GM12878 (cell line): ENCODE data around the gene KCND3. TPM values are rescaled to one million over a fixed set of nuclear protein-coding genes. Genes with fewer than 3 reads are reported as not detected.

Source experiments
- ATAC-seq: fragments of 200-7000 bp; cut with Tn5 transposase; 3 replicates; pipeline ENCODE4 v1.9.1; 2020; ENCODE audit warnings: mild to moderate bottlenecking, moderate library complexity
- BruUV-seq: library from RNA; stranded (reverse); fragments of 400-500 nt; replicated peaks from 2 replicates; lab custom pipeline; 2021; lab: Mats Ljungman, UMichigan
- CTCF ChIA-PET: fragments of 300-600 bp; sonication (Branson Sonifier 250); formaldehyde crosslinking; extraction: SDS; loops from one replicate; lab custom pipeline; 2021; ENCODE audit warnings: inconsistent platforms; lab: Yijun Ruan, JAX
- POLR2A ChIA-PET: fragments of 350-600 bp; formaldehyde crosslinking; extraction: SDS; loops from one replicate; lab custom pipeline; 2021; ENCODE audit warnings: inconsistent platforms; lab: Charles Lee
- RAD21 ChIA-PET: fragments of 300-600 bp; sonication (Branson Sonifier 250); formaldehyde crosslinking; loops from one replicate; lab custom pipeline; 2023; ENCODE audit warnings: antibody characterized with exemption; ENCODE audit not compliant: unreplicated experiment; lab: Charles Lee
- SMC1A ChIA-PET: fragments of 300-600 bp; sonication (Branson Sonifier 250); formaldehyde crosslinking; loops from one replicate; lab custom pipeline; 2023; ENCODE audit not compliant: unreplicated experiment, uncharacterized antibody; lab: Charles Lee
- DNase-seq: peaks from one replicate; pipeline ENCODE4 v3.0.0-alpha.2; 2011; ENCODE audit warnings: low read depth, low spot score
- FAIRE-seq: peaks from 3 replicates; lab custom pipeline; 2011; peaks lifted over from hg19 to GRCh38; lab: Jason Lieb, UNC
- H2AFZ ChIP-seq: 2 replicates; pipeline ENCODE4 v1.6.0; 2011; ENCODE audit warnings: low read depth, low read length, control low read depth; ENCODE audit not compliant: control insufficient read depth
- H3K27ac ChIP-seq: 2 replicates; pipeline ENCODE4 v1.5.1; 2011; ENCODE audit warnings: control low read depth; ENCODE audit not compliant: control insufficient read depth, insufficient read depth
- H3K27me3 ChIP-seq, 2 experiments: replicated peaks in 1 of 2; 2 replicates each; pipeline versions ENCODE4 v1.6.0 to v1.6.1; 2011; ENCODE audit warnings: low read length in 1 of 2; ENCODE audit not compliant: control insufficient read depth in 2 of 2, insufficient read depth in 2 of 2
- H3K36me3 ChIP-seq, 2 experiments: 2 replicates each; pipeline ENCODE4 v1.5.1; 2011; ENCODE audit warnings: low read length in 1 of 2; ENCODE audit not compliant: control insufficient read depth in 2 of 2, insufficient read depth in 2 of 2
- H3K4me1 ChIP-seq: 2 replicates; pipeline ENCODE4 v1.6.1; 2011; ENCODE audit warnings: mild to moderate bottlenecking, low read length, moderate library complexity, mixed read lengths; ENCODE audit not compliant: control insufficient read depth, insufficient read depth
- H3K4me2 ChIP-seq: 2 replicates; pipeline ENCODE4 v1.6.0; 2011; ENCODE audit warnings: control low read depth; ENCODE audit not compliant: control insufficient read depth, insufficient read depth
- H3K4me3 ChIP-seq: fragments of 200-600 bp; sonication (generic); 2 replicates; pipeline ENCODE4 v1.5.1; 2016
- H3K79me2 ChIP-seq: 2 replicates; pipeline ENCODE4 v1.6.0; 2011; ENCODE audit warnings: low read length; ENCODE audit not compliant: control insufficient read depth, insufficient read depth
- H3K9ac ChIP-seq: 2 replicates; pipeline ENCODE4 v1.8.0; 2011; ENCODE audit warnings: low read length, control low read depth, mixed read lengths; ENCODE audit not compliant: control insufficient read depth, insufficient read depth
- H3K9me3 ChIP-seq: replicated peaks from 3 replicates; pipeline ENCODE4 v1.5.1; 2011; ENCODE audit warnings: mild to moderate bottlenecking, low read length; ENCODE audit not compliant: control insufficient read depth, insufficient read depth
- H4K20me1 ChIP-seq: 2 replicates; pipeline ENCODE4 v1.6.0; 2011; ENCODE audit not compliant: control insufficient read depth, insufficient read depth
- ASH2L ChIP-seq: fragments of 300-600, 200-600 bp; sonication (generic); IDR thresholded peaks from 2 replicates; pipeline ENCODE4 v1.6.1; 2017; ENCODE audit warnings: low read depth, mild to moderate bottlenecking, borderline replicate concordance
- BACH1 ChIP-seq: fragments of 450-650 bp; IDR thresholded peaks from 2 replicates; pipeline ENCODE4 v1.6.1; 2017; ENCODE audit warnings: mild to moderate bottlenecking, borderline replicate concordance
- EGR1 ChIP-seq, 2 experiments: IDR thresholded peaks; 1 replicate in 1 of 2; 2 replicates in 1 of 2; pipeline ENCODE4 v1.6.1; 2011 to 2012; ENCODE audit warnings: low read depth in 2 of 2, low read length in 2 of 2, borderline replicate concordance in 1 of 2, mild to moderate bottlenecking in 1 of 2, moderate library complexity in 1 of 2
- NFXL1 ChIP-seq: fragments of 450-650 bp; IDR thresholded peaks from 2 replicates; pipeline ENCODE4 v1.6.1; 2017; ENCODE audit warnings: antibody characterized with exemption, mild to moderate bottlenecking, borderline replicate concordance
- PKNOX1 ChIP-seq: fragments of 450-650 bp; IDR thresholded peaks from 2 replicates; pipeline ENCODE4 v1.6.1; 2016; ENCODE audit warnings: mild to moderate bottlenecking
- SKIL ChIP-seq: fragments of 450-650 bp; IDR thresholded peaks from 2 replicates; pipeline ENCODE4 v1.6.1; 2017; ENCODE audit warnings: mild to moderate bottlenecking, low read depth, inconsistent platforms; ENCODE audit not compliant: poor library complexity, severe bottlenecking
- STAT1 ChIP-seq: fragments of 450-650 bp; conservative IDR thresholded peaks from 2 replicates; pipeline ENCODE4 v1.6.1; 2014; ENCODE audit warnings: antibody characterized with exemption, mild to moderate bottlenecking
- ZBED1 ChIP-seq: IDR thresholded peaks from 2 replicates; pipeline ENCODE4 v1.6.1; 2016; ENCODE audit warnings: borderline replicate concordance
- ZBTB33 ChIP-seq: fragments of 450-650 bp; IDR thresholded peaks from 2 replicates; pipeline ENCODE4 v1.6.1; 2017; ENCODE audit warnings: mild to moderate bottlenecking
- ZSCAN29 ChIP-seq: fragments of 450-650 bp; IDR thresholded peaks from 2 replicates; pipeline ENCODE4 v1.6.1; 2017; ENCODE audit warnings: mild to moderate bottlenecking, moderate library complexity
- ZZZ3 ChIP-seq: IDR thresholded peaks from 2 replicates; pipeline ENCODE4 v1.6.1; 2011; ENCODE audit warnings: low read depth; ENCODE audit not compliant: control insufficient read depth, insufficient read length
- WGBS: methylation state at CpG from one replicate; pipeline ENCODE4 v1.1.6; 2016; ENCODE audit warnings: low lambda C conversion rate; ENCODE audit not compliant: insufficient replicate concordance, insufficient coverage; ENCODE audit errors: missing lambda C conversion rate; 5-methylcytosine and 5-hydroxymethylcytosine counted together
- in situ Hi-C: fragments of 300-500 bp; cut with MboI; formaldehyde crosslinking; loops from 9 replicates; pipeline ENCODE4 v1.14.3; 2018; ENCODE audit warnings: mixed read lengths
- intact Hi-C: fragments of 100-400 bp; cut with micrococcal nuclease; formaldehyde crosslinking; loops from one replicate; pipeline ENCODE4 v1.14.2; 2022; ENCODE audit not compliant: unreplicated experiment
- polyA plus RNA-seq, 11 experiments: library from polyadenylated mRNA; depleted of rRNA in 4 of 11; unstranded in 6 of 11; stranded (reverse) in 5 of 11; fragments of >200 nt; fragmentation: Nextera tagmentation in 4 of 11; fragmentation: Illumina TruSeq in 1 of 11; extraction: Ambion mirVana in 4 of 11; extraction: Trizol in 1 of 11; gene quantifications; 1 replicate in 1 of 11; 2 replicates in 10 of 11; pipeline versions ENCODE4 v1.2.1 to v1.2.3, GENCODE V29; 2011 to 2016; ENCODE audit warnings: inconsistent platforms in 2 of 11, missing spikeins in 2 of 11, low read depth in 1 of 11
- total RNA-seq, 4 experiments: library from RNA; depleted of rRNA in 3 of 4; stranded (reverse); fragments of >200 nt in 3 of 4; fragmentation: Illumina TruSeq in 1 of 4; extraction: Trizol in 1 of 4; gene quantifications; 2 replicates each; pipeline versions ENCODE4 v1.2.1 to v1.2.3, GENCODE V29; 2013 to 2021
- TF ChIP-seq, protein P1 (sequence below): fragments of 450-650 bp; formaldehyde crosslinking; IDR thresholded peaks from 2 replicates; pipeline ENCODE4 v1.4.0; 2022; ENCODE audit warnings: mild to moderate bottlenecking, moderate library complexity

Gene KCND3
- total and polyA plus RNA-seq, 10 of the 15 experiments (the other 5 are each of a cell fraction or from before 2014, with no cell fraction given): 0.02 TPM; not detected in 9

GRCh38 chr1:111834956-111835355, 154.5 kb downstream of the KCND3 start:
- no peaks in the 10 kb centered on the region for H3K36me3 ChIP-seq
- ChIA-PET SMC1A (no interaction called here), CTCF (no interaction called here), RAD21 (no interaction called here), POLR2A (no interaction called here)
- no peak for DNase-seq
- ATAC-seq: no peak
- H3K27me3 ChIP-seq: no peaks in the 10 kb centered on the region; a peak in 1 of 4 replicates
- no peak overlapping the region for H3K4me2 ChIP-seq
- in situ Hi-C loops (no loop called here), intact Hi-C loops (no loop called here)
- H3K27ac ChIP-seq: no peak overlapping the region
- BruUV-seq: no TSS peak
- FAIRE-seq: no peak
- H3K9me3 ChIP-seq: no peaks in the 10 kb centered on the region
- no peak overlapping the region for H2AFZ ChIP-seq
- no peaks in the 10 kb centered on the region for H3K79me2 ChIP-seq
- H4K20me1 ChIP-seq: no peaks in the 10 kb centered on the region
- no peak for TF ChIP-seq SKIL
- no peak for TF ChIP-seq ZSCAN29
- TF ChIP-seq ZBED1: no peak
- TF ChIP-seq ZZZ3: no peak
- no peak for TF ChIP-seq ZBTB33
- TF ChIP-seq ASH2L: no peak
- no peak for TF ChIP-seq STAT1
- no peak for TF ChIP-seq BACH1
- no peak for TF ChIP-seq NFXL1
- TF ChIP-seq EGR1 (IDR thresholded peaks at IDR 0.05; ENCODE audit: borderline replicate concordance in 1 of 2, low read depth in 2 of 2, low read length in 2 of 2): no peak
- TF ChIP-seq PKNOX1: no peak
- TF ChIP-seq, protein P1, sequence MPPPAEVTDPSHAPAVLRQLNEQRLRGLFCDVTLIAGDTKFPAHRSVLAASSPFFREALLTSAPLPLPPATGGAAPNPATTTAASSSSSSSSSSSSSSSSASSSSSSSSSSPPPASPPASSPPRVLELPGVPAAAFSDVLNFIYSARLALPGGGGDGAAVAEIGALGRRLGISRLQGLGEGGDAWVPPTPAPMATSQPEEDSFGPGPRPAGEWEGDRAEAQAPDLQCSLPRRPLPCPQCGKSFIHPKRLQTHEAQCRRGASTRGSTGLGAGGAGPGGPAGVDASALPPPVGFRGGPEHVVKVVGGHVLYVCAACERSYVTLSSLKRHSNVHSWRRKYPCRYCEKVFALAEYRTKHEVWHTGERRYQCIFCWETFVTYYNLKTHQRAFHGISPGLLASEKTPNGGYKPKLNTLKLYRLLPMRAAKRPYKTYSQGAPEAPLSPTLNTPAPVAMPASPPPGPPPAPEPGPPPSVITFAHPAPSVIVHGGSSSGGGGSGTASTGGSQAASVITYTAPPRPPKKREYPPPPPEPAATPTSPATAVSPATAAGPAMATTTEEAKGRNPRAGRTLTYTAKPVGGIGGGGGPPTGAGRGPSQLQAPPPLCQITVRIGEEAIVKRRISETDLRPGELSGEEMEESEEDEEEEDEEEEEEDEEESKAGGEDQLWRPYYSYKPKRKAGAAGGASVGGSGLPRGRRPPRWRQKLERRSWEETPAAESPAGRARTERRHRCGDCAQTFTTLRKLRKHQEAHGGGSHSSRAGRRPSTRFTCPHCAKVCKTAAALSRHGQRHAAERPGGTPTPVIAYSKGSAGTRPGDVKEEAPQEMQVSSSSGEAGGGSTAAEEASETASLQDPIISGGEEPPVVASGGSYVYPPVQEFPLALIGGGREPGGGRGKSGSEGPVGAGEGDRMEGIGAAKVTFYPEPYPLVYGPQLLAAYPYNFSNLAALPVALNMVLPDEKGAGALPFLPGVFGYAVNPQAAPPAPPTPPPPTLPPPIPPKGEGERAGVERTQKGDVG (CRISPR knock-in tag): no peak
- TF ChIP-seq, all 136 proteins: peak for 0
- no peaks in the 10 kb centered on the region for H3K4me1 ChIP-seq
- 6% methylated on average over 5 of the region's 5 CpGs for WGBS
- H3K9ac ChIP-seq: no peak overlapping the region
- H3K4me3 ChIP-seq: no peak overlapping the region
